Right atrium auricular region (tissue), 2 donors: Measurements from ENCODE around the gene COL20A1. TPM values are rescaled to one million over a fixed set of nuclear protein-coding genes. Genes with fewer than 3 reads are reported as not detected.

ENCODE experiments used
- DNase-seq: peaks from one replicate; pipeline ENCODE4 v3.0.0-alpha.2; 2019; ENCODE audit warnings: low spot score
- H3K27ac ChIP-seq, 2 donors: fragments of 200-600 bp; sonication (generic); 1 replicate in 1 of 2; 2 replicates in 1 of 2; pipeline ENCODE4 v1.5.1; 2016 to 2019
- H3K27me3 ChIP-seq, 2 donors: fragments of 200-600 bp; sonication (generic); one replicate each; pipeline versions ENCODE4 v1.5.1 to v1.6.0; 2017 to 2019
- H3K36me3 ChIP-seq: fragments of 200-600 bp; sonication (generic); one replicate; pipeline ENCODE4 v1.5.1; 2016
- H3K4me1 ChIP-seq, 2 donors: fragments of 200-600 bp; sonication (generic); one replicate each; pipeline versions ENCODE4 v1.5.1 to v1.6.0; 2017 to 2019
- H3K4me3 ChIP-seq, 2 donors: fragments of 200-600 bp; sonication (generic); 1 replicate in 1 of 2; 2 replicates in 1 of 2; pipeline ENCODE4 v1.5.1; 2017 to 2019; ENCODE audit warnings: mild to moderate bottlenecking in 1 of 2, moderate library complexity in 1 of 2
- H3K9me3 ChIP-seq, 2 donors: fragments of 200-600 bp; sonication (generic); one replicate each; pipeline ENCODE4 v1.5.1; 2019
- CTCF ChIP-seq, 2 donors: fragments of 200-600 bp; sonication (generic); IDR thresholded peaks; one replicate each; pipeline ENCODE4 v1.5.1; 2019; ENCODE audit warnings: antibody characterized with exemption in 2 of 2
- total RNA-seq, 2 donors: library from RNA; depleted of rRNA; stranded (reverse); fragments of >200 nt; gene quantifications; one replicate each; pipeline ENCODE4 v1.1.0, GENCODE V29; 2016

The COL20A1 gene
- total RNA-seq, 2 donors from 2014 or later: not detected

DNA sequence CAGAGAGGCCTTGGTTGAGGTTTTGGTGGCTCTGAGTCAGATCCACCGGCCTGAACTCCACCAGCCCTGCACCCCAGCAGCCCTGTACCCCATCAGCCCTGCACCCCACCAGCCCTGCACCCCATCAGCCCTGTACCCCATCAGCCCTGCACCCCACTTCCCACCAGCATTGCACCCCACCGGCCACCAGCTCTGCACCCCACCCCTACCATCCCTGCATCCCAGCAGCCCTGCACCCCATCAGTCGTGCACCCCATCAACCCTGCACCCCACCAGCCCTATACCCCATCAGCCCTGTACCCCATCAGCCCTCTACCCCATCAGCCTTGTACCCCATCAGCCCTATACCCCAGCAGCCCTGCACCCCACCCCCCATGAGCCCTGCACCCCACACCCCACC is 82.5 kb downstream of the COL20A1 start:
- no peak for DNase-seq
- Histone ChIP-seq H3K27me3 (peaks cover 0 to 7% of the 10 kb centered on the region in 2 donors), H3K36me3 (no peaks in the 10 kb centered on the region), H3K4me3 (no peak overlapping the region), H3K27ac (no peak overlapping the region), H3K4me1 (peaks cover 0 to 17% of the 10 kb centered on the region in 2 donors), H3K9me3 (no peaks in the 10 kb centered on the region)
- no peak for TF ChIP-seq CTCF (IDR thresholded peaks at IDR 0.05)

GRCh38 chr20:63376283-63377250 is 83.6 kb downstream of the COL20A1 start:
- no peaks in the 10 kb centered on the region for H3K9me3 ChIP-seq
- DNase-seq: no peak
- peaks cover 0 to 8% of the 10 kb centered on the region in 2 donors for H3K4me1 ChIP-seq
- H3K36me3 ChIP-seq: no peaks in the 10 kb centered on the region
- H3K27me3 ChIP-seq: peaks cover 0 to 7% of the 10 kb centered on the region in 2 donors
- no peak overlapping the region for H3K27ac ChIP-seq
- TF ChIP-seq CTCF (IDR thresholded peaks at IDR 0.05): no peak
- H3K4me3 ChIP-seq: no peak overlapping the region

DNA sequence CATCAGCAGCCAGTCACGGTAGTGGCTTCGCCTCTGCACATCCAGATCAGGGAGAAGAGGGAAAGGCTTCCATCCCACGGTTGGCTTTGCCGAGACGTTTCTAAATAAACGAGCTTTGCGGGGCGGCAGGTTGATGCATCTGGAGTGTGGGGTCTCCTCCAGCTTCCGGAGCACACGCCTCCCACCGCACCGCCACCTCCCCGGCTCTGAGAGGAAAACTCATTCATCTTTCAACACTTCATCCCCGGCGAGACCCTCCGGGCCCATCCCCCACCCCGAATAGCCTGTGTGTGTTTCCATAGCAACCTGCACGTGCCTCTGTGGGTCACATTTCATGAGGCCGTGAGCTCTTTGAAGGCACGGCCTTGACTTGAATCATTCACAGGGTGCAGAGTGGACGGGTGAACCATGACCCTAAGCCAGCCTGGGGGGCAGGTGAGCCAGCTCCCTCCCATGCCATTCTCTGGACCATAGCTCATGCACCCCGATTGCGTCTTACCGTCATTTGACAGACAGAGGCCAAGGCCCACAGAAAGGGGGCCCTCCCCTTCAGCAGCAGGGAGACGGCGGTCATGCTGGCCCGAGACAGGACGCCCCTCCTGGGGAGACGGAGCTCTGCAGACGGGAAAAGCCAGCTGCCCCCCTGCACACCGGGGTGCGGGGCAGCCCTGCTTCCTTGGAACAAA is 84.4 kb downstream of the COL20A1 start:
- Histone ChIP-seq H3K9me3 (no peaks in the 10 kb centered on the region), H3K4me1 (peaks cover 0 to 7% of the 10 kb centered on the region in 2 donors), H3K4me3 (no peak overlapping the region), H3K36me3 (no peaks in the 10 kb centered on the region), H3K27ac (no peak overlapping the region), H3K27me3 (peaks cover 0 to 7% of the 10 kb centered on the region in 2 donors)
- DNase-seq: no peak
- no peak for TF ChIP-seq CTCF (IDR thresholded peaks at IDR 0.05)

DNA sequence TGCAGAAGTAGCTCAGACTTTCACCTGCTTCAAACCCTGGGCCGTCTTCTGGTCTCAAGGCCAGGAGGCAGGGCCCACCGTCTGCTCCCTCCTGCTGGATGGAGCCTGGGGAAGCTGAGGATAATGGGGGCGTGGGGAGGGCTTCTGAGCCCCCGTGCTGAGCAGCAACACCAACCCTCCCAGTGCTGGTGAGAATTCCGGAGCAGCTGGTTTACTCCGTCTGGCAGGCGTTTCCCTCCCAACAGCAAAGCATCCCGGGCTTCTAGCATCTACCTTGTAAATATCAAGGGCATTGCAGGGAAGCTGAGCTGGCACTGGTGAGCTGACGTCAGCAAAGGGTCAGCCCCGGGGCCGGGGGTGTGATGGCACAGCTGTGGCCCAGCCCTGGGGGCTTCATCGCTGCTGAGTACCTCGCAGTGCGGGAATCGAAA is 85.0 kb downstream of the COL20A1 start:
- Histone ChIP-seq H3K4me1 (peaks cover 0 to 7% of the 10 kb centered on the region in 2 donors), H3K27me3 (peaks cover 0 to 7% of the 10 kb centered on the region in 2 donors), H3K27ac (no peak overlapping the region), H3K36me3 (no peaks in the 10 kb centered on the region), H3K4me3 (no peak overlapping the region), H3K9me3 (no peaks in the 10 kb centered on the region)
- no peak for TF ChIP-seq CTCF (IDR thresholded peaks at IDR 0.05)
- DNase-seq: no peak

- peaks cover 0 to 7% of the 10 kb centered on the region in 2 donors for H3K27me3 ChIP-seq
- H3K27ac ChIP-seq: no peak overlapping the region
- TF ChIP-seq CTCF (IDR thresholded peaks at IDR 0.05): no peak
Measured at GRCh38 chr20:63378626-63379025, 85.6 kb downstream of the COL20A1 start.

More at GRCh38 chr20:63378626-63379025, 85.6 kb downstream of the COL20A1 start:
- Histone ChIP-seq H3K4me3 (no peak overlapping the region), H3K9me3 (no peaks in the 10 kb centered on the region), H3K4me1 (peaks cover 0 to 1% of the 10 kb centered on the region in 2 donors), H3K36me3 (no peaks in the 10 kb centered on the region)
- no peak for DNase-seq
